T-helper 1 cell treated with Interleukin-12 subunit alpha and Interleukin-12 subunit beta and Interleukin-4 antibody, amounts not matched to agents 30 ng/mL and 1 ng/mL, for 36 hours (primary cell): Measurements from ENCODE around the gene APBA2. TPM values are rescaled to one million over a fixed set of nuclear protein-coding genes. Genes with fewer than 3 reads are reported as not detected.

ENCODE experiments used
- intact Hi-C: fragments of 100-400 bp; cut with micrococcal nuclease; formaldehyde crosslinking; loops from one replicate; pipeline ENCODE4 v1.15.1; 2024
- total RNA-seq: library from RNA; stranded (reverse); gene quantifications from 2 replicates; pipeline ENCODE4 v1.2.3, GENCODE V29; 2022

The APBA2 gene
- total RNA-seq, 1 donor from 2014 or later, result 4.4 TPM

DNA sequence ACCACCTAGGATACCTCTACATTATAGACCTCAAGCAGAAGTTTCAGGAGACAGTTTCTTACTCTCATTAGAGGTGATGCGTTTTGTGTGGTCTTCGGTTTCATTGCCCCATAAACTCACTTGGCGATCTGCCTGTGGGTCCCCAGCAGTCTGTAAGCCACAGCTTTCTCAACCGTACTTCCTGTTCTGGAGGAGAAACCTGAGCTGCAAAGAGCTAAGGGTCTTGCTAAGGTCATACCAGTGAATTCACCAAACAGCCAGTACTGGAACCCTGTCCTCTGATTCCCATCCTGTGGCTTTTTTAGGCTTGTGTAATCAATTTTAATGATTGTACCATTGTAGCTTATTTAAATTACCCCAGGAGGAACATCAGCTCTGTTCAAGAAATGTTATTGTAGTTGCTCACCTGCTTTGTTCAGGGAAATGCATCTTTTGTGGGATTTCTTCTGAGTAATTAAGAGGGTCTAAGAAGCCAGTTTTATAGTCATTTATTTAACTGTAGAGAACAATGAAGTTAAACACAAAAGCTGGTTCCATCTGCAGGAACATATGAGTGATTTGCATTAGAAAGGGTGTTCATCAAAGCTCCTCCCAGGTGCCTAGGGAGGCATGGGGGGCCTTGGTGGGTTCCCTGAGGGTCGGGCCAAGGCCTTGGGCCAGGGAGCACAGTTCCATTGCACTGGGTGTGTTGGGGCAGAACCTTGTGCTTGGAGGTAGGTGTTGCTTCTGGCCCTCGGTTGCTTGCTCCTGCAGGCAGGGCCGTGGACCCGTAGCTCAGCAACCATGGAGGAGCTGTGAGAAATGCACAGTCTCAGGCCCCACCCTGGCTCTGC, 69.6 kb downstream of the APBA2 start:
- intact Hi-C loops, result no loop called here

DNA sequence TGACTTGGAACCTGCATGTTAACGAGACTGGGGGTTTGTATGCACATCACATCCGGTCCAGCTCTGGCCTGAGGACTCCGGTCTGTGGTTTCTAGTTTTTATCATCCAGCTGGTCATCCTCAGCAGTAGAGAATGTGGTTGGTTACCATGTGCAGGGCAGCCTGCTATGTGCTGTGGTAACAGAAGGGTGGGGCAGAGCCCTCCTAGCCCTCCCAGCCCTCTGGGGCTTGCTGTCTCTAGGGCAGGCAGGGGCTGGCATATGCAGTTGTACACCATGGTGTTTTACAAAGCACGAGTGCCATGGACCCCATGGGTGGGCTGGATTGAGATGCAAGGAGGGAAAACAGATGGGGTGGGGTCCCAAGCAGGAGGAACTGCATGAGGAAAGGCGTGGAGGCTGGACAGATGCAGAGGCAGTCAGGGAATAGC, 70.2 kb downstream of the APBA2 start:
- intact Hi-C loops, result no loop called here

DNA sequence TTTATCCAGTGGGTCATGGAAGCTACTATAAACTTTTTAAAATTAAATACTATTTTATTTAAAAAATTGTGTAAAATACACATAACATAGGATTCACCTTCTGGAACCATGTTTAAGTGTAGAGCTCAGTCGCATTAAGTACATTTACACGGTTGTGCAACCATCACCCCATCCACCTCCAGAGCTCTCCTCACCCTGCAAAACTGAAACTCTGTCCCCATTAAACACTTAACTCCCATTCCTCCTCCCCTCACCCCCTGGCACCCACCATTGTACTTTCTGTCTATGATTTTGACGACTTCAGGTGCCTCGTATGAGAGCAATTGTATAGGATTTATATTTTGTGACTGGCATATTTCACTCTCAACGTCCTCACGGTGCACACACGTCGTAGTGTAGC, 70.7 kb downstream of the APBA2 start:
- intact Hi-C loops, result no loop called here

DNA sequence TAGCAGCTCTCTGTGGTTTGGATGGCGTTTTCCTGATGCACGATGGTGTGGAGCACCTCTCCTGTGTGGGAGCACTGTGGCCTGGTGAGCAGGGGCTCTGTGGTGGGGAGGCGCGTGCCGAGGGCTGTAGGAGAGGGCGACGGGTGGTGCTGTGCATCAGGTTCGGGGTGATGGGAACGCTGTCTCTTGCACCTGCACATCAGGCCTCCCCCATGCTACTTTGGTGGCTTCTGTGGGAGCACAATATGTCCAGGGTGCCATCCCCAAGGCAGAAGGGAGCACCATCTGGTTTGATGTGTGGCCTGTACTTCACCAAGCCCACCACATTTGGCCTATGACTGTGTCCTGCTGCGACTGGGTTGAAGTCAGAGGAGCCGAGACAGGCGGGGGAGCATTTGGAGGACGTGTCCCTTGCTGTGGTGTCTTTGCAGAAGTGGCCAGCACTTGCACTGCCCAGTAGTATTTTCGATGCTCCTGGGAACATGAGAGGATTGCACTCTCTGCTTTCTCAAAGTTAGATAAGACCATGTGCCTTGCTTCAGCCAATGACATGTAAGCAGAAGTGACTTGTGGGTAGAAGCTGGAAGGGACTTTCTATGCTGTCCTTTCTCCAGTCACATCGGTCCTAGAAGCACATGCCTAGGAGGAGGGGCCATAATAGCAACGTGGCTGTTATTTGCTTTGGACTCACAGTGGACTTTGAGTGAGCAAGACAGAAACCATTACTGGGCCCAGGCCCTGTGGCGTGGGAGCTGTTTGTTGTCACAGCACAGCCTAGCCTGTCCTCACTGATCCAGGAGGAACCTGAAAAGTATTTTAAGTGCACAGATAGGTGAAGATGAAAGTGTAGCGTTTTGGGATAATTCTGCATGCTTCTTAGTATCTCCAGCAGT, 72.1 kb downstream of the APBA2 start:
- intact Hi-C loops, result no loop called here

DNA sequence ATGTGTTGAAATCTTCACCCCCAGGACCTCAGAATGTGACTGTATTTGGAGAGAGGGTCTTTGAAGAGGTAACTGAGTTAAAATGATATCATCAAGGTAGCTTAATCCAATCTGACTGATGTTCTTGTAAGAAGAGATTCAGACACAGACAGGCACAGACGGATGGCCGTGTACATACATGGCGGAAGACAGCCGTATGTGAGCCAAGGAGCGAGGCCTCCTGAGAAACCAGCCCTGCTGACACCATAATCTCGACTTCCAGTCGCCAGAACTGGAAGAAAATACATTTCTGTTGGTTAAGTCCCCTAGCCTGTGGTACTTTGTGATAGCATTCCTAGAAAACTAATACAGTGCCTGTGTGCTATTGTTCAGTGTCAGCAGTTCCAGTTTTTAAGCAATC, 73.6 kb downstream of the APBA2 start:
- intact Hi-C loops, result no loop called here

DNA sequence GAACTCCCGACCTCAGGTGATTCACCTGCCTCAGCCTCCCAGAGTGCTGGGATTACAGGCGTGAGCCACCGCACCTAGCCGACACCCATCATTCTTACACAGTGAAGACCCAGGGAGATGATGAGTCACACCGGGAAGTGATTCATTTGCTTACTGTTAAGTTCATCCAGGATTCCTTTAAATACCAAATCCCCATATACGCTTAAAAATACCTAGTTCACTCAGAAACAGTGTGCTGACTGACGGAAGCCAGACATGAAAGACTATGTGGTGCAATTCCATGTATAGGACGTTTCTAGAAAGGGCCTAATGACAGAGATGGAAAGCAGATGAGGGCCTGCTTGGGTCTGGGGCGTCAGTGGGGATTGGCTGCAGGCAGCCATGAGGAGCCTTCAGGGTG, 75.2 kb downstream of the APBA2 start:
- intact Hi-C loops, result no loop called here

DNA sequence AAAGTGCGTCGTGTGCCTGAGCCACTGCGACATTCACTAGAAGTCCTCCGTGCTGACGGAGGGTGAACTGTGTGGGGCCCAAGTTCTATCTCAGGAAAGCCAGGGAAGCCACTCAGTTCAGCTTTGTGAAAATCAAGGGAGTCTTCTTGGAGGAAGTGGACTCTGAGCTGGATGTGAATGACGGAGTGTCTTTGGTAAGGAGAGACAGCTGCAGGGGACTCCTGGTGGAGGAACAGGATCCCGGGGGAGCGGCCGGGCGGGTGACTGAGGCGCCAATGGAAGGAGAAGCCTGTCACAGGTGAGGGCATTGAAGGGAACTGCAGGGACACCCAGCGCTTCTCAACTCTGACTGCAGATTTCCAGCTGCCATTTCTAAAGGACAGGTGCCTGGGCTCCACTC, 75.6 kb downstream of the APBA2 start:
- intact Hi-C loops, result no loop called here

DNA sequence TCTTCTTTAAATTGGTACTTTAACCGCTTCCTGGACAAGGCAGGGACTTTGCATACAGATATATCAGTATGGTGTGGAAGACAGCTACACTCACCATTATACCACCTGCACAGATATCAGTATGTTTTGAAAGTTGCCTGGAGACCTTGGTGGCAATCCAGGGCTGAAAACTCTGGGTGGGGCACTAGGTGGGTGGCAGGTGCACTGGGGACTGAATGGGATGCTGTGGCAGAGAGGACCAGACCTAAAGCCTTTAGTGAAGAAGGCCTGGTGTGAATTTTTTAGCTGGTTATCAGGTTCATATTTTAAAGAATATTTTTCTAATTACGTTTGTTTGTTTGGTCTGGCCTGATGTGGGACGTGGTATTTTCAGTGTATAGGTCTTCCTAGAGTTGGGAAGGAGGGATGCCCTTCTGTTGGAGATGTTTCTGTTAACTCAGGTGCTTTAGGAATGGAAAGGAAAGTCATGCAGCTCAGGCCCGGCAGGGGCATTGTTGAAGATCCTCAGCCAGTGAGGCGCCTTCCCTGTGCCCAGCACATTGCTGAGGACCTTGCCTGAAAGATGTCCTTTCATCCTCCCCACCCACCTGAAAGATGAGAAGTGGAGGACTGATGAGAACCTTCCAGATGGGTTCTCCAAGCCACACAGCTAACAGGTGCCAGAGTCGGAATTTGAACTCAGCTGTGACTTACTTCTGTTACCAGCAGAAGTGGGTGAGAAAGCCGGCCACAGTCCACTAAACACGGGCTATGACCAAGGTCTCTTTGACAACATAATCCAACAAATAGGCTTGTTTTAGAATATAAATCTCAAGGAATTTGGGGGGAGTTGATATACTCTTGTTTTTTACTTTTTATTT, 77.3 kb downstream of the APBA2 start:
- intact Hi-C loops, result no loop called here

DNA sequence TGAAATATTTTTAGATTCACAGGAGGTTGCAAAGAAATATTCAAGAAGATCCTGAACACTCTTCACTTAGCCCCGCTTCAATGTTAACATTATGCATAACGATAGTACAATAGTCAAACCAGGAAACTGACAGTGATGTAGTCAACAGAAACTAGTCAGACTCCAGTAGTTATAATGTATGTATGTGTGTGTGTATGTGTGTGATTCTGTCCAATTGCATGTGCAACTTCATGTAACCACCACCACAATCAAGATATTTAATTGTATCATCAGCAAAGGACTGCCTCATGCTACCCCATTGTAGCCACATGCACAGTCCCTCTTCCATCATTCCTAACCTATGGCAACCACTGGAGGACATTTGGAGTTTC, 77.9 kb downstream of the APBA2 start:
- intact Hi-C loops, result no loop called here

DNA sequence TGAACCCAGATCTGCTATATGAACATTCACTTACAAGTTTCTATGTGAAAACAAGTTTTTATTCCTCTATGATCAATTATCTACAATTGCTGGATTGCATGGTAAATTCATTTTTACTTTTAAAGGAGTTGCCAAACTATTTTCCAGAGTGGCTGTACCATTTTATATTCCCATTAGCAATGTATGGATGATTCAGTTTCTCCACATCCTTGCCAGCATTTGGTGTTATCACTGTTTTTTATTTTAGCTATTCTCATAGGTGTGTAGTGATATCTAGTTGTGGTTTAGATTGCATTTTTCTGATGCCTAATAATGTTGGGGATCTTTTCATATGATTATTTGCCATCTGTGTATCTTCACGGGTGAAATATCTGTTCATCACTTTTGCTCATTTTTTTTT, 78.3 kb downstream of the APBA2 start:
- intact Hi-C loops, result no loop called here

DNA sequence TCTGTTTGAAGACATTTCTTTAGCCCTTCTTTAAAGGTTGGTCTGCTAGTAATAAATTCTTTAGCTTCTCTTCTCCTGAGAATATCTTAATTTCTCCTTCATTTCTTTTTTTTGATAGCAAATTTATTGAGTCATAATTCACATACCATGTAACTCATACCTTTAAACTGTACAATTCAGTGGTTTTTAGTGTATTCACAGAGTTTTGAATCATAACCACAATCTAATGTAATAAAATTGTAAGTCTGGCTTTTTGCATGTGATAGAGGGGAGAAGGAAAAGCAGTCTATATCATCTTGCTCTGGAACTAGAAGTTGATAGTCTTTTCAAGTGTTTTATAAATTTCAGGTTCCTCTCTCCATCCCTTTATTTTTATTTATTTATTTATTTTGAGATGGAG, 81.3 kb downstream of the APBA2 start:
- intact Hi-C loops, result no loop called here

DNA sequence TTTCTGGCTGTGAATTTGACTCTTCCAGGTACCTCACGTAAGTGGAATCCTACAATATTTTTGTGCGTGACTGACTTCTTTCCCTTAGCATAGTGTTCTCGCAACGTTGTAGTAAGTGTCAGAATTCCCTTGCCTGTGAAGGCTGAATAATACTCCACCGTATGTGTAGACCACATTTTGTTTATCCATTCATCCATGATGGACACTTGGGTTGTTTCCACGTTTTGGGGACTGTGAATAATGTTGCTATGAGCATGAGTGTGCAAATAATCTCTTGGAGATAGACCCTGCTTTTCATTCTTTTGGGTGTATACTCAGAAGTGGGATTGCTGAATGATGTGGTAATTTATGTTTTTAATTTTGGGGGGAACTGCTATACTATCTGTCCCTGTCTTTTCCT, 82.2 kb downstream of the APBA2 start:
- intact Hi-C loops, result no loop called here

DNA sequence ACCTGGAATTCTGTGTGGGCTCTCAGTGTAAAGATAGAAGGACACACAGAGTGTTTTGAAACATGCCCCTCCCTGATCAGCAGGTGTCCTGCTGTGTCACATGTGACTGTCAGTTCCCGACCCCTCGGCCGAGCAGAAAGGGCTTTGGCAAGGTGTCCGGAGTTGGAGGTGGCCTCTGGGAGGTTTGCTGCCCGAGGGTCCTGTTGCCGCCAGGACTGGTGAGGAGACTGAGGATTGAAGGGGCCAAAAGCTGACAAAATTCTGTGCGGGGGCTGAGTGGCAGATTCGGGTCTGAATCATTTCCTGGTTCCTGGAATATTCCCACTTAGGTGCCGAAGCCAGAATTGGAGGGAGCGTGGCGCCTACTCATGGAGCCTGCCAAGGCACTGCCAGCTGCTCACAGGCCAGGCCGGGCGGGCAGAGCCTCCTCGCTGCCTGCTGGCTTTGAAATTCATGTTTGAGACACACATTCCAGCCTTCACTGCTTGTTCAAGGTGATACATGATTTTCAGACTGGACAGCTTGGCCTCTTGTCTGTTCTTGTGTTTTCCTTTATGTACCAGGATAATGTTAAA, 83.8 kb downstream of the APBA2 start:
- intact Hi-C loops, result loop anchor here (10.0 kb wide), 3 partner anchors 185 to 885 kb away; no protein-coding TSS in a partner anchor

DNA sequence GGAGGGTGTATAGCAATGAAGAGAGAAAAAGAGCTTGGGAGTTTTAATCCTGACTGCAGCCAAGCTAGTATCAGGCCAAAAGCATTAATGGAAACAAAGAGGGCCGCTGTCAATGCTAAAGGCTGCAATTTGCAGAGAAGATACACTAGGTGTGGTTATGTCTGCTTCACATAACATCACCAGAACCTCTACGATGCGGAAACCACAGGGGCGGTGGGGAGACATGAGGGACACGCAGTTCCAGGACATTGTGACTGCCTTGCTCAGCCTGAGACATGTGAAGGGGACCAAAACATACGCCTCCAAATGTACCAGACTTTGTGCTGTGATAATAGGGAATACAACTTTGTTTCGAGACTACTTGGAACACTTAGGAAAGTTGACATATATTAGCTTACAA, 88.4 kb downstream of the APBA2 start:
- intact Hi-C loops, result loop anchor here (2.0 to 10.0 kb wide), 4 partner anchors 39 to 889 kb away; no protein-coding TSS in a partner anchor

DNA sequence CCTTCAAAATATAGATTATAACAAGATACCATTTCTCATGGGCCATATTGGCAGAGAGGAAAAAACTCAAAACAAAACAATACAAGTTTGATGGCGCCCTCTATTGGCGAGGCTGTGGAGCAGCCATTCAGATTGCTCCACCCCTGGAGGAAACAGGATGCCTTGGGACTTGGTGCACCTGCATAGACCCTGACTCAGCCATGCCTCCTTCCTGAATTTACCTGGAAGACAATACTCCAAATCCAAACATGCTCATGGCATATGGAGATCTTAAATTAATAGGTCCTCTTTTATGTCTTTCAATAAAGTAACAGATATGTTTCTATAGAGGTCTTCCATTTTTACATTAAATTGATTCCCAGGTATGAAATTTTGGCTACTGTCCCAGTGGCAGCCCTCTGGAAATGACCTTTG, 90.0 kb downstream of the APBA2 start:
- intact Hi-C loops, result loop anchor here (1.0 to 10.0 kb wide), 5 partner anchors 41 to 891 kb away; no protein-coding TSS in a partner anchor

DNA sequence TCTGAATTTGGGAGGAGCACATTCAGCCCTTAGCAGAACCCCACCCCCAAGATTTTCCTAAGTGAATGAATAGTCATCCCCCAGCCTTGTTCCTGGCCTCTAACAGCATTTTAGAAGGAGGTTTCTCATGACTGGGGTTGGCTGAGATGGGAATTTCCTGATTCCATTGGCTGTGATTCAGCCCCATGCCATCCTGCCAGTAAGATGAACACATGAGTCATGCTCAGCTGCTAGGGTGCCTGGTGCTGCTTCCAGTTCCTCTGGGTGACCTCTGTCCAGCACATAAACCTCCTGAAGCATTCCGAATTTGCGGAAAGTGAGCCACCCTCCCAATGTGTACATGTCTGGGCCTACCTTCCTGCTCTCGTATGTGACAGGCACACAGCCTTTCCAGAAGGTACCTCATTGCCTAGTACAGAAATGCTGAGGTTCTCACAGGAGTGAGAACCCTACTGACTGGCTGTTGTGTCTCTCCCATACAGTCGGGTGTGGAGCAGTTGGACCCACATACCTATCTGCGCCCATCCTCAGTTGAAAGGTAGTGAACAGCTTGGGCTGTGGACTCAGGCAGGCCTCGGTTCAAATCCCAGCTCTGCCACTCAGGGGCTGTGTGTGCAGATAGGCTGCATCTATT, 91.7 kb downstream of the APBA2 start:
- intact Hi-C loops, result loop anchor here (10.0 kb wide), 3 partner anchors 193 to 893 kb away; no protein-coding TSS in a partner anchor

DNA sequence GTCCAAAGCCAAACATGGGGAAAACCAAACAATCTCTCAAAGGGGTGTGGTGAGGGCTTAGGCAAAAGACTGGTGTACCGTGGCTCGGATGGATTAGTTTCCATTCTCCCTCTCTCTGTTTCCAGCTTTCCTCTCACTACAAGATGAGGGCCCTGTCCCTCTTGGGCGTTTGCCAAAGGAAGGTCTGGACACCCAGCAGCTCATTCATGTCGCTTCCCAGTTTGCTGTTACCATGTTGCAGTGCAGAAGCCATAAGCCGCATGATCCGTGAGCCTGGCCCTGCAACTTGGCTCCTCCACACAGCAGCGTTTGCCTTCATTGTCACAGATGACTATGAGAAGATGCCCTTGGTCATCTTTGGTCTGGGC, 92.2 kb downstream of the APBA2 start:
- intact Hi-C loops, result loop anchor here (10.0 kb wide), 3 partner anchors 193 to 893 kb away; no protein-coding TSS in a partner anchor

DNA sequence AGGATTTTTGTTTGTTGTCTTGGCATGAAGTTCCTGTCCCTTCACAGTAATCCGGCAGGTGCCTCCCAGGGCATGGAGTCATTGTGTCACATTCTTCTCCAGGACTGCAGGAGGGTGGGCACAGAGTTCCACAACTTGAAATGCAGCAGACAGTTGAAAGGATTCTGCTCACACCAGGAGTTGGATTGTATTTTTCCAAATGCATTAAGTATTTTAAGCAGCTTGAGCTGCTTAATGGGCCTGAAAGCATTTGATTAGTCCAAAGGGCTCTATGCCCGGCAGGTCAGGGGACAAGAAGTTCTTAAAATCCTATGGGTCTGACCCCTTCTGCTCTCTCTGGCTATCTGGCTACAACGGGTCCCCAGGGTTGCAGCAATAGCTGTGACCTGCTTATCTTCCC, 92.9 kb downstream of the APBA2 start:
- intact Hi-C loops, result loop anchor here (10.0 kb wide), 3 partner anchors 194 to 894 kb away; no protein-coding TSS in a partner anchor

DNA sequence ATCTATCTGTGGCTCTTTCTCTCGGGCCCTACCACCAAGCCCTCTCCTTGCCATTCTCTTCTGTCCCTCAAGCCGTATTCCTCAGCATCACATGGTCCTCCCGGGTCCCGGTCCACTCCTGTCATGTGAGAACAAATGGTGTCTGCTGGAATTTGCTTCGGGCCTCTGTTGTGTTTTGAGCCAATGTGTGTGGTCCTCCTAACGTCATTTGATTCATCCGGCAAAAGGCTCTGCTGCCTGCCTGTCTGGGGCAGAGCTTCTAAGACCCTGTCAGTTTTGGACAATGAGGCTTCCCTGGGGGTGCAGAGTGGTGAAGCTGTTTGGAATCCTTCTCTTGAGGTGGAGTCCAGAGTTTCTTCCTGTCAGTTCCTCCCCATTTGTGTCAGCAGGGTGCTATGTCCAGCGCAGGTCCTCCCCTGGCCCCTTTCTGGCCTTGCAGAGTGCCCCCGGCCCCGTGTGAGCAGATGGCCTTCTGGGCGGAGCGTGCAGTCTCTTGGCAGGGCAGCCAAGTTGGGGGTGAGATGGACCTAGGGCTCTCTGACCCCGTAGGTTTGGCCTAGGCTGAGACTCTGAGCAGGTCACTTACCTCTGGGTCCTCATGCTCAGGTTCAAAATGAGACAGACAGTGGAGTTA, 93.6 kb downstream of the APBA2 start:
- intact Hi-C loops, result loop anchor here (10.0 kb wide), 3 partner anchors 195 to 895 kb away; no protein-coding TSS in a partner anchor
